OCI-LY1 (cell line): Measurements from ENCODE around the gene IPO4.
A peak's percentile ranks its signal among the peaks of the same experiment; 100 is the strongest.

ENCODE experiments used
- H2AFZ ChIP-seq: fragments of 200-600 bp; sonication (generic), shearing (Covaris generic); 2 replicates; pipeline ENCODE4 v1.6.0; 2014; ENCODE audit warnings: antibody characterized with exemption, mild to moderate bottlenecking, low read length
- H3F3A ChIP-seq: fragments of 200-600 bp; sonication (generic), shearing (Covaris generic); 2 replicates; pipeline ENCODE4 v1.6.0; 2014; ENCODE audit warnings: mild to moderate bottlenecking, antibody characterized with exemption, low read length, moderate library complexity; ENCODE audit not compliant: insufficient read depth
- H3K27ac ChIP-seq: fragments of 200-600 bp; sonication (generic); 2 replicates; pipeline ENCODE4 v1.5.1; 2014; ENCODE audit warnings: low read length, mixed run types, mild to moderate bottlenecking, low read depth; ENCODE audit not compliant: poor library complexity, severe bottlenecking
- H3K27me3 ChIP-seq: fragments of 200-600 bp; sonication (generic); 2 replicates; pipeline ENCODE4 v1.6.0; 2014; ENCODE audit warnings: antibody characterized with exemption, mild to moderate bottlenecking, low read length, moderate library complexity; ENCODE audit not compliant: insufficient read depth
- H3K36me3 ChIP-seq: fragments of 200-600 bp; sonication (generic); 2 replicates; pipeline ENCODE4 v1.6.1; 2014; ENCODE audit warnings: mild to moderate bottlenecking, antibody characterized with exemption, low read length, moderate library complexity, mixed read lengths; ENCODE audit not compliant: insufficient read depth
- H3K4me1 ChIP-seq: fragments of 200-600 bp; sonication (generic); 2 replicates; pipeline ENCODE4 v1.5.1; 2014; ENCODE audit warnings: mild to moderate bottlenecking, low read length, moderate library complexity; ENCODE audit not compliant: insufficient read depth, severe bottlenecking
- H3K4me2 ChIP-seq: fragments of 200-600 bp; sonication (generic), shearing (Covaris generic); 2 replicates; pipeline ENCODE4 v1.6.1; 2014; ENCODE audit warnings: low read length
- H3K4me3 ChIP-seq: fragments of 200-600 bp; sonication (generic); 2 replicates; pipeline ENCODE4 v1.5.1; 2014; ENCODE audit warnings: low read length, low read depth, mild to moderate bottlenecking, mixed read lengths; ENCODE audit not compliant: poor library complexity, severe bottlenecking
- H3K79me2 ChIP-seq: fragments of 200-600 bp; shearing (Covaris generic); 2 replicates; pipeline ENCODE4 v1.6.1; 2016; ENCODE audit warnings: mixed run types, low read length, mixed read lengths; ENCODE audit not compliant: insufficient read depth
- H3K9ac ChIP-seq: fragments of 200-600 bp; sonication (generic), shearing (Covaris generic); 2 replicates; pipeline ENCODE4 v1.6.1; 2014; ENCODE audit warnings: mild to moderate bottlenecking, low read length, mixed read lengths
- H3K9me2 ChIP-seq: fragments of 200-600 bp; sonication (generic), shearing (Covaris generic); 2 replicates; pipeline ENCODE4 v1.6.1; 2014; ENCODE audit warnings: low read depth, mild to moderate bottlenecking, low read length, mixed read lengths
- H3K9me3 ChIP-seq: fragments of 200-600 bp; shearing (Covaris generic); 2 replicates; pipeline ENCODE4 v1.6.1; 2014; ENCODE audit warnings: low read length, mixed read lengths
- H4K20me1 ChIP-seq: fragments of 200-600 bp; sonication (generic), shearing (Covaris generic); 2 replicates; pipeline ENCODE4 v1.6.0; 2016; ENCODE audit warnings: mild to moderate bottlenecking, low read length; ENCODE audit not compliant: insufficient read depth
- EZH2 ChIP-seq: fragments of 200-600 bp; sonication (generic), shearing (Covaris generic); IDR thresholded peaks from 2 replicates; pipeline ENCODE4 v1.8.0; 2017; ENCODE audit warnings: borderline replicate concordance, mixed run types, mild to moderate bottlenecking, antibody characterized with exemption, low read length, moderate library complexity, mixed read lengths
- TF ChIP-seq, protein P1 (sequence below): fragments of 200-600 bp; sonication (generic), shearing (Covaris generic); IDR thresholded peaks from 2 replicates; pipeline ENCODE4 v1.5.1; 2017; ENCODE audit warnings: mild to moderate bottlenecking, antibody characterized with exemption, low read length, moderate library complexity, mixed read lengths

The IPO4 gene

DNA sequence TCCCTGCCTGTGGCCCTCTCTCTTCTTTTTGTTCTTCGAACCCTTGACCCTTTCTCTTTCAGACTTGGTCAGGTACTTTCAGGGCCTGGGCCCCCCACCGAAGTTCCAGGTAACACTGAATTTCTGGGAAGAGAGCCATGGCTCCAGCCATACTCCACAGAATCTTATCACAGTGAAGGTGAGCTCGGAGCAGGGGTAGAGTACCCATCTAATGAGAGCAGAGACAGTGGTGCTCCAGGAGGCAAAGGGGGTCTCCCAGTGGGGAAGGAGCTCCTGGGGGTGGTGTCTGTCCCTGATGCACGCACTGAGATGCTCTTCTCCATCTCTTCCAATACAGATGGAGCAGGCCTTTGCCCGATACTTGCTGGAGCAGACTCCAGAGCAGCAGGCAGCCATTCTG lies 22.8 kb downstream of the IPO4 start:
- Histone ChIP-seq H3F3A (no peaks in the 10 kb centered on the region), H3K79me2 (no peaks in the 10 kb centered on the region), H3K36me3 (peaks cover 56% of the 10 kb centered on the region; the same call in 1 of the 2 replicates), H3K4me2 (no peak overlapping the region), H4K20me1 (no peaks in the 10 kb centered on the region), H3K9me3 (no peaks in the 10 kb centered on the region), H2AFZ (no peak overlapping the region), H3K9me2 (no peaks in the 10 kb centered on the region), H3K4me1 (peaks cover 14% of the 10 kb centered on the region), H3K4me3 (no peak overlapping the region), H3K9ac (no peak overlapping the region), H3K27me3 (no peaks in the 10 kb centered on the region), H3K27ac (no peak overlapping the region)
- no peak for TF ChIP-seq EZH2
- TF ChIP-seq, protein P1, sequence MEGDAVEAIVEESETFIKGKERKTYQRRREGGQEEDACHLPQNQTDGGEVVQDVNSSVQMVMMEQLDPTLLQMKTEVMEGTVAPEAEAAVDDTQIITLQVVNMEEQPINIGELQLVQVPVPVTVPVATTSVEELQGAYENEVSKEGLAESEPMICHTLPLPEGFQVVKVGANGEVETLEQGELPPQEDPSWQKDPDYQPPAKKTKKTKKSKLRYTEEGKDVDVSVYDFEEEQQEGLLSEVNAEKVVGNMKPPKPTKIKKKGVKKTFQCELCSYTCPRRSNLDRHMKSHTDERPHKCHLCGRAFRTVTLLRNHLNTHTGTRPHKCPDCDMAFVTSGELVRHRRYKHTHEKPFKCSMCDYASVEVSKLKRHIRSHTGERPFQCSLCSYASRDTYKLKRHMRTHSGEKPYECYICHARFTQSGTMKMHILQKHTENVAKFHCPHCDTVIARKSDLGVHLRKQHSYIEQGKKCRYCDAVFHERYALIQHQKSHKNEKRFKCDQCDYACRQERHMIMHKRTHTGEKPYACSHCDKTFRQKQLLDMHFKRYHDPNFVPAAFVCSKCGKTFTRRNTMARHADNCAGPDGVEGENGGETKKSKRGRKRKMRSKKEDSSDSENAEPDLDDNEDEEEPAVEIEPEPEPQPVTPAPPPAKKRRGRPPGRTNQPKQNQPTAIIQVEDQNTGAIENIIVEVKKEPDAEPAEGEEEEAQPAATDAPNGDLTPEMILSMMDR = no peak

DNA sequence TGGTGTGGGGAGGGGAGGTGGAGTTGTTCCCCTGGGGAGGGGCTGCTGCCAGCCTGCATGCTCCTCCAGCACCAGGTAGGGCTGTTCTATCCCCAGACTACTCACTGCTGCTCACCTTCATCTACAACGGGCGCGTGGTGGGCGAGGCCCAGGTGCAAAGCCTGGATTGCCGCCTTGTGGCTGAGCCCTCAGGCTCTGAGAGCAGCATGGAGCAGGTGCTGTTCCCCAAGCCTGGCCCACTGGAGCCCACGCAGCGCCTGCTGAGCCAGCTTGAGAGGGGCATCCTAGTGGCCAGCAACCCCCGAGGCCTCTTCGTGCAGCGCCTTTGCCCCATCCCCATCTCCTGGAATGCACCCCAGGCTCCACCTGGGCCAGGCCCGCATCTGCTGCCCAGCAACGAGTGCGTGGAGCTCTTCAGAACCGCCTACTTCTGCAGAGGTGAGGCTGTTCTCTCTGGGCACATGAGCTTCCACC lies 24.1 kb downstream of the IPO4 start:
- Histone ChIP-seq H3K9me3 (no peaks in the 10 kb centered on the region), H3K79me2 (no peaks in the 10 kb centered on the region), H3F3A (no peaks in the 10 kb centered on the region), H3K36me3 (peaks cover 63% of the 10 kb centered on the region; the same call in 1 of the 2 replicates), H2AFZ (no peak overlapping the region), H3K4me1 (peaks cover 17% of the 10 kb centered on the region), H3K4me2 (no peak overlapping the region), H4K20me1 (no peaks in the 10 kb centered on the region), H3K27ac (no peak overlapping the region), H3K27me3 (no peaks in the 10 kb centered on the region), H3K9me2 (no peaks in the 10 kb centered on the region), H3K4me3 (no peak overlapping the region), H3K9ac (no peak overlapping the region)
- TF ChIP-seq EZH2 = no peak
- TF ChIP-seq, protein P1 = no peak

DNA sequence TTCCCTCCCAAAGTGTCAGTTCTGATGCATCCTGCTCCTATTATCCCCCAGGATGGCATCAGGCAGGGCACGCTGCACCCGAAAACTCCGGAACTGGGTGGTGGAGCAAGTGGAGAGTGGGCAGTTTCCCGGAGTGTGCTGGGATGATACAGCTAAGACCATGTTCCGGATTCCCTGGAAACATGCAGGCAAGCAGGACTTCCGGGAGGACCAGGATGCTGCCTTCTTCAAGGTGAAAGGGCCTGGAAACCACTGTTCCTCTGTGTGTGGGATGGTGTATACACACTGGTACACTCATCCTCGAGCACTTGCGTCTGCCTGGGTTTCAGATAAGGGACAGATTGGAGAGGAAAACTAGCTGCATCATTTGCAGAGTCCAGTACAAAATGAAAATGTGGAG lies 26.5 kb downstream of the IPO4 start:
- Histone ChIP-seq H3K27ac (peak overlapping the region; percentile 70), H2AFZ (no peak overlapping the region), H3K4me1 (peaks cover 17% of the 10 kb centered on the region), H3K9me3 (no peaks in the 10 kb centered on the region), H3K27me3 (no peaks in the 10 kb centered on the region), H3K4me2 (peak overlapping the region; percentile 81), H3K79me2 (no peaks in the 10 kb centered on the region), H3K36me3 (peaks cover 68% of the 10 kb centered on the region), H3K4me3 (peak overlapping the region; percentile 65), H4K20me1 (no peaks in the 10 kb centered on the region), H3K9ac (peak overlapping the region; percentile 76), H3F3A (no peaks in the 10 kb centered on the region), H3K9me2 (no peaks in the 10 kb centered on the region)
- TF ChIP-seq, protein P1 = no peak
- no peak for TF ChIP-seq EZH2
